Measurements from ENCODE around the gene MMEL1.
"Not testable (repeated sequence)": the region's sequence is repeated elsewhere in the genome, so short reads cannot be mapped to it uniquely, and the experiment has no call there.

Gene MMEL1

GRCh38 chr1:2554621-2555387 is 78.0 kb downstream of the MMEL1 start:
- DNase-seq = peak; percentile 61

DNA sequence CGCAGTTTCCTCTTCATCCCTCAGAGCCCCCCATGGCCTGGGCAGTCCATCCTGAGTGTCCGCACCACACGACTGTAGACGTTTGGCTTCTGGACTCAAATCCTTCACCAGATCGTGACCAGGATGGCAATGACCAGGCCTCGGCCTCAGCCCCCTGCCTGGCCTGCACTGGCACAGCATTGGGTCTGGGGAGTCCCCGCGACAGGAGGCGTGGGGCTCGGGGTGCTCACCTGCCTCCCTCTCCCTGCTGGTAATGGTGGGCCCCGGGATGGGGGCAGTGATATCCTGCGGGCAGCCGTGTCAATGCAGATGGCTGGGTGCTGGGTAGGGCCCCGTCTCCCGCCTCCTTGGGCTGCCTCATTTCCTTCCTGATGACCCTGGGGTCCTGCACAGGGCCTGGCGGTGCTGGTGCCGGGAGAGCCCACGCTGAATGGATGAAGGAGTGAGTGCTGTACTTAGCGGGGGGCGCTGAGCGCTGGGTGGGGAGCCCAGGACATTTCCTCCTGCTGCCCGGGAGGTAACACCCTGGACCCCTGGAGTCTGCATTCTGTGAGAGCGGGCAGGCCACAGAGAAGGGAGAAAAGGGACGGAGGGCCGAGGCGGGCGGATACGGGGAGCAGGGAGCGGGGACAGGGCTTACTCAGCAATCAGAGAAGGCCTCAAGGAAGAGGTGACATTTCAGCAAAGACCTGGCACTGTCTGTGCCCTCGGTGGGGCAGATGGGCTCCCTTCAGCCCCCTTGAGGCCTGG is 78.8 kb downstream of the MMEL1 start:
- DNase-seq = no peak

- not testable (repeated sequence) for DNase-seq
Observed at GRCh38 chr1:2553076-2553475, 79.7 kb downstream of the MMEL1 start.

- DNase-seq = no peak
Observed at GRCh38 chr1:2552189-2552588, 80.6 kb downstream of the MMEL1 start.

DNA sequence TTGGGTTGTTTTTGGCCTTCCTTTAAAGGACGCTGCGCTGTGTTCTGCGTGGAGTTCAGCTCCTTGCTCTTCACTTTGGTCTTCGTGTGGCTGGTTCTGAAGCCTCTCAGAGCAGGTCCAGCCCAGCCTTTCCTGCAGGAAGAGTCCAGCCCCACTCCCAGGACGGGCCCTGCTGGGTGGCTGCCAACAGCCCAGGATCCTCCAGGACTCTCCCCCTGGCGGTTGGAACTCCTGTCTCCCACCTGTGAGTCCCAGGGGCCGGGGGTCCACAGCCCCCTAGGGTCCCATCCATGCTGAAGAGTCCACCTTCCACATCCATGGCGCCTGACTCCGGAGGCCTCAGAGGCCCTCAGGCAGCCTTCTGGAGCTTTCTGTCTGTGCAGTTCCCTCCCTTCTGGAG is 81.3 kb downstream of the MMEL1 start:
- DNase-seq = not testable (repeated sequence)

GRCh38 chr1:2550309-2550861 is 82.4 kb downstream of the MMEL1 start:
- not testable (repeated sequence) for DNase-seq

DNA sequence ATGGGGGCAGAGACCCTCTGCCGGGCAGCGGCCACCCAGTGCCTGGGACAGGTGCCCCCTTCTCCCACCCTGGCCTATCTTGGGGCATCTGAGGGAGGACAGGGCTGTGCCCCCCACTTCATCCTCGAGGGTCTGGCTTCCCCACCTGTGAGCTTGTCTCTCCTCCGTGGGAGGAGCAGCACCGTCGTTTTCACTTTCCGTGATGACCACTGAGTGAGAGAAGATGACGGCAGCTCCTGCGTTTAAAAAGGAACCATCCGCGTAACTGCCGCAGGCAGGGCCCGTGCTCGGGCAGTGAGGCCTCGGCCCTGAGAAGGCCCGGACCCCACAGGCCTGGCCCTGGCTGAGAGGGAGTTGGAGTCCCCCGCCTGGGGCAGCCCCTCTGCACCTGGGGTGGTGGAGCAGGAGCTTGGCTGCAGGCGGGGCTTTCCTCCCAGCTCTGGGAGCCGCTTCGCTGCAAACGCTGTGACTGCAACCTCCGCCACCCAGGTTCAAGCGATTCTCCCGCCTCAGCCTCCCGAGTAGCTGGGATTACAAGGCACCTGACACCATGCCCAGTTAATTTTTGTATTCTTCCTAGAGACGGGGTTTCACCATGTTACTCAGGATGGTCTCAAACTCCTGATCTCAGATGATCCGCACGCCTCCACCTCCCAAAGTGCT is 83.3 kb downstream of the MMEL1 start:
- not testable (repeated sequence) for DNase-seq

- peak; percentile 90 for DNase-seq
Observed at GRCh38 chr1:2548068-2548589, 84.7 kb downstream of the MMEL1 start.

DNA sequence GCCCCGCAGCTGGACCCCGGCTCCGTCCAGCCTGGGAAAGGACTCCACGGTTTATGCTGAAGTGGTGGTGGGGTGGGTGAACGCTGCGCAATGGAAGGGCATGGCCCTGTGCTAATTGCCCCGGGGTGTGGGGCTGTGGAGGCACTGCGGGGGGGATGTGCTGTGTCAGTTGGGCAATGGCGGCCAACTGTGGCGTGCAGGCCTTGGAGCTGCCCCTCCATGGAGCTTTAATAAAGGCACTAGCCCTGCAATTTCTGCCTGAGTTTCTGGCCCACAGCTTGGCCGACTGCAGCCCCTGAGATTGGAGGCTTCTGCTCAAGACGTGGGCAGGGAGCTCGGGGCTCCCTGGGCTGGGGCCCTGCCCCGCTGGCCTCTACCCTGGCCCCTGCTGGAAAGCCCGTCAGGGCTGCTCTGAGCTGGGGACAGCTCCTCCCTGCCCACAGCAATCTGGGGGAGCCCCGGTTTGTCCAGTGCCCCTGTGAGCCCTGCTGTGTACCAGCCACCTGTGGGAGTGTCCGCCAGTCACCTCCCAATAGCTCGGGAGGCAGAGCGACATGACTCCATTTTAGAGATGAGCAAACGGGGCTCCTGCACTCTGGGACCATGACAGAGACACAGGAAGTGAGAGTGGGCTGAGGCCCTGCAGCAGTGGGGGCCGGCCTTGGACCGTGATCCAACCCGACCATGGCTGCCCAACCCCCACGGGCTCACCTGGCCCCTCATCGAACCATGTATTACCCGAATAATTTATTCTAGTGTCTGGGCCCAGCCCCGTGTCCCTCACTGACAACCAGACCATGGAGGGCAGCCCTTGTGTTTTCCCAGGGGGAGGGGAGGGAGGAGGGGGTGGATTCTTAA is 85.4 kb downstream of the MMEL1 start:
- DNase-seq = peak; percentile 77

- DNase-seq = peak; percentile 91
Observed at GRCh38 chr1:2546515-2547209, 86.2 kb downstream of the MMEL1 start.

GRCh38 chr1:2545754-2546514 is 86.9 kb downstream of the MMEL1 start:
- DNase-seq = peak; percentile 88

DNA sequence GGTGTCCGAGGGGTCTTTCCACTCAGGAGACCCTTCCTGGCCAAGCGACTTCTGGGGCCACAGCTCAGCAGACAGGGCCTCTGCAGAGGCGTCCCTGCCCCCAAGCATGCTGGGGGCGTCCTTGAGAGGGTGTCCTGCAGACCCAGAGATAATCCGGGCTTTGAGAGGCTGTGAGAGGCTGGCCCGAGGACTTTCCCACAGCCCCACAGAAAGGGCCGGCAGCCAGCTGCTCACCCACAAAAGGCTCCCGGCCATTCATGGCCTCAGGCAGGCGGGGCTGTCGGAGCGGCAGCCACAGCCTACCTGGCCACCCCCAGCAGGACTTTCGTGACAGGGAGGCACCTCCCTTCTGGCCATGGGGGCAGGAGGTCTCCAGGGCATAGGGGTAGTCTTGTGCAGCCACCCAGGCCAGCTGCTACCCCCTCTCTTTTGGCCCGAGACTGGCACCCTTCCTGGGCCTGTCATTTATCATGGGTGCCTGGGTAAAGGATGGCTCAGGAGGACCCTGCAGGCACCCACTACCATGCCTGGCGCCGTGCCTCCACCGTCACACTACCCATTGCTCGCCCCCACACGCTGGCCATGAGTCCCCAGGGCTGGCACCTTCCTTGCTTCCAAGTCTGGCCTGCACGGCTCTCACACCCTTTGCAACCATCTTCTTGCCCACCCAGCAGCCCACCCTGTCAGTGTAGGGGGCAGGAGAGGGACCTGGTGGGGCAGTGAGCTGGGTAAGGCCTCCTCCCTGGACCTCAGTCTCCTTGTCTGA is 87.8 kb downstream of the MMEL1 start:
- no peak for DNase-seq

GRCh38 chr1:2544093-2544874 is 88.5 kb downstream of the MMEL1 start:
- DNase-seq = no peak

DNA sequence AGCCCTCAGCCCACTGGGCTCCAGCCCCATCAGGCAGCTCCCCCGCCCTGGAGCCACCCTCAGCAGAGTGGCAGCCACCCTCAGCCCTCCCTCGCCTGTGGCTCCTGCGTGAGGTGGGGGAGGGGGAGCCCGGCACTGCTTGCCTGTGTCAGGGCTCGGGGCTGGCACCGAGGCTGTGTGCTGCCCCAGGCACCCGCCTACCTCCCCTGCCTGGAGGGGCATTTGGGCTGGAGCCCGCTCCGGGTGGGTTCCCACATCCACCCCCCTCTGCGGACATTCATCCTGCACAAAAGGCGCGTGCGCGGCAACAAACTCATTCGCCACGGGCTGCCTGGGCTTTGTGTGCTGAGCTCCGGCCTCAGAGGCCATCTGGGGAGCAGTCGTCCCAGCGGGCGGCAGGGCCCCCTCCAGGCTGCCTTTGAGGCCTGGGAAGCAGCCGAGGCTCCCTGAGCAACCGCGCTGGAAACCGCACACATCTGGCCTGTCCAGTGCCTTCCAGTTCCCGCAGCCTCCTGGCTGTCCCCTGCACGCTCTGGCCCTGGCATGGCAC is 89.2 kb downstream of the MMEL1 start:
- peak; percentile 50 for DNase-seq

DNA sequence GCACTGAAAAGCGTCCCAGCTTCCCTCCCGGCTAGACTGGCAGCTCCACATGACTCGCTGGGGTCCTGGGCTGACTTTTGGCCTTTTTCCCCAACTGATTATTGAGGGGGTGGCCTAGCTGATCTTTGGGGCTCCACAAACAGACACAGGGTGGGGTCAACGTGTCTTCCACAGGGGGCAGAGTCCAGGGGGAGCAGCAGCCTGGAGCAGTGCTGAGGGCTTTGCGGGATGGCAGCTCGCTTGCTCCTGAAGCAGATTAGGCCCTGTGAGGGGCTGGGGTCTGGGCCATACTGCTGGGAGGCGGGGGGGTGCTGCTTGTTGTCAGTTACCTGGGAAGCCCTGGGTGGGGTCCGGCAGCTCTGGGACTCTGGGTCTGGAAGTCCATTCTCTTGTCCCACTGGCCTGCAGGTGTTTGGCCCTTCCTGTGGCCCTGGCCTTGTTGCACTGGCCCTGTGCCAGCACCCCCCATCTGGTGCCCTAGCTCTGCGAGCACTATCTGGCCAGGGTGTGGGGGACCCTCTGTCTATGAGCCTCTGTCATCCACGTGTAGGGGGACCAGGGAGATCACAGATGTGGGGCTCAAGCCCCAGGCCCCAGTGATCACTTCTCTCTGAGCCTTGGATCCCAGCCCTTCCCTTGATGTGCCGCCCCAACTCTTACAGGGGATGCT is 90.4 kb downstream of the MMEL1 start:
- DNase-seq = no peak

DNA sequence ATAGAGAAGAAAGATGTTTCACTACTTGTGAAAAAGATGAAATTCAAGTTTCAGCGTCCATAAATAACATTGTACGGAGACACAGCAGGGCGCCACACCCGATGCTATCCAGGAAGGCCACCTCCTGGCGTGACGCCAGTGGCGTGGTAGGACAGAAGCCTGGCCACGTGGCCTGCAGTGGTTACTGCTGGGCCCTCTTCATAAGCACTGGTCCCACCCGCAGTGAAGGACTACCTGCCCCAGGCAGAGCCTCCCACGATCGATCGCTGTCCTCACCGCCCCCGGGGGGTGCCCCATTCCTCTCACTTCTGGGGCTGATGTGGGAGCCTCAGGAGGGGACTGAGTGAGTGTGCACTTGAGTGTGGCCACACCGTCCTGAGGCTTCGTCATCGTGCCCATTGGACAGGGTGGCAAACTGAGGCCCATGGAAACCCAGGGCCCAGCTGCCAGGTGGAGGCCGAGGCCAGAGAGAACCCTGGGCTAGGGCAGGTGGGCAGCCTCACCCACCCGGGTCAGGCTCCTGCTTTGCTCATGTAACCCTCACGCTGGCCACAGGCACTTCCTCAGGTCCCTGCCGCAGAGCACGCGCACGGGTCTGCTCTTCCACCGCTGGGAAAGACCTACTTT is 91.1 kb downstream of the MMEL1 start:
- no peak for DNase-seq

- DNase-seq = no peak
Observed at GRCh38 chr1:2540816-2541492, 91.9 kb downstream of the MMEL1 start.
